OCI-LY7 (cell line): ENCODE data around the gene MLLT10. TPM values are rescaled to one million over a fixed set of nuclear protein-coding genes. Genes with fewer than 3 reads are reported as not detected.

Experiments
- BruUV-seq: library from RNA; stranded (reverse); fragments of 400-500 nt; replicated peaks from 2 replicates; lab custom pipeline; 2021; lab: Mats Ljungman, UMichigan
- CTCF ChIA-PET: fragments of 300-600 bp; sonication (Branson Sonifier 250); formaldehyde crosslinking; loops from one replicate; lab custom pipeline; 2022; ENCODE audit warnings: antibody characterized with exemption; ENCODE audit not compliant: unreplicated experiment; lab: Charles Lee
- POLR2A ChIA-PET: fragments of 300-600 bp; sonication (Branson Sonifier 250); formaldehyde crosslinking; loops from one replicate; lab custom pipeline; 2022; ENCODE audit warnings: antibody characterized with exemption; lab: Charles Lee
- DNase-seq: peaks from one replicate; pipeline ENCODE4 v3.0.0-alpha.2; 2015; ENCODE audit warnings: low spot score
- H2AFZ ChIP-seq: fragments of 200-600 bp; sonication (generic), shearing (Covaris generic); 2 replicates; pipeline ENCODE4 v1.6.1; 2014; ENCODE audit warnings: mild to moderate bottlenecking, antibody characterized with exemption, low read length, moderate library complexity
- H3K27ac ChIP-seq: fragments of 200-600 bp; sonication (generic); 2 replicates; pipeline ENCODE4 v1.5.1; 2014; ENCODE audit warnings: mixed run types, low read depth, mild to moderate bottlenecking, moderate library complexity, low read length, inconsistent platforms; ENCODE audit not compliant: poor library complexity, severe bottlenecking
- H3K36me3 ChIP-seq: fragments of 200-600 bp; sonication (generic); 2 replicates; pipeline ENCODE4 v1.6.1; 2014; ENCODE audit warnings: mild to moderate bottlenecking, antibody characterized with exemption, low read length, moderate library complexity, mixed read lengths; ENCODE audit not compliant: insufficient read depth
- H3K4me1 ChIP-seq: fragments of 200-600 bp; sonication (generic); 2 replicates; pipeline ENCODE4 v1.5.1; 2014; ENCODE audit warnings: mild to moderate bottlenecking, low read length; ENCODE audit not compliant: insufficient read depth, poor library complexity, severe bottlenecking
- H3K4me2 ChIP-seq: fragments of 200-600 bp; sonication (generic); 2 replicates; pipeline ENCODE4 v1.6.1; 2014; ENCODE audit warnings: mild to moderate bottlenecking, low read length
- H3K4me3 ChIP-seq: fragments of 200-600 bp; sonication (generic); 2 replicates; pipeline ENCODE4 v1.5.1; 2014; ENCODE audit warnings: mild to moderate bottlenecking, low read depth, low read length; ENCODE audit not compliant: poor library complexity, severe bottlenecking
- H3K79me2 ChIP-seq: fragments of 200-600 bp; sonication (generic); 2 replicates; pipeline ENCODE4 v1.6.1; 2016; ENCODE audit warnings: low read depth, mild to moderate bottlenecking, low read length, moderate library complexity, mixed read lengths; ENCODE audit not compliant: insufficient read depth
- H3K9me2 ChIP-seq: fragments of 200-600 bp; sonication (generic); 2 replicates; pipeline ENCODE4 v1.6.1; 2016; ENCODE audit warnings: mild to moderate bottlenecking, low read length, mixed read lengths; ENCODE audit not compliant: insufficient read depth
- H3K9me3 ChIP-seq: fragments of 200-600 bp; sonication (generic); 2 replicates; pipeline ENCODE4 v1.6.1; 2014; ENCODE audit warnings: mild to moderate bottlenecking, mixed run types, low read length, mixed read lengths
- H4K20me1 ChIP-seq: fragments of 200-600 bp; sonication (generic); 2 replicates; pipeline ENCODE4 v1.6.1; 2014; ENCODE audit warnings: mild to moderate bottlenecking, antibody characterized with exemption, low read length, moderate library complexity, mixed read lengths; ENCODE audit not compliant: insufficient read depth
- CTCF ChIP-seq: fragments of 200-600 bp; sonication (generic); conservative IDR thresholded peaks from 2 replicates; pipeline ENCODE4 v1.5.1; 2014; ENCODE audit warnings: mild to moderate bottlenecking, antibody characterized with exemption, low read length, moderate library complexity, mixed read lengths
- EZH2phosphoT487 ChIP-seq: fragments of 200-600 bp; sonication (generic); IDR thresholded peaks from 2 replicates; pipeline ENCODE4 v1.6.1; 2018; ENCODE audit warnings: low read depth, borderline replicate concordance, mild to moderate bottlenecking, mixed run types, antibody characterized with exemption, low read length, moderate library complexity, mixed read lengths
- intact Hi-C: fragments of 100-400 bp; cut with micrococcal nuclease; formaldehyde crosslinking; loops from one replicate; pipeline ENCODE4 v1.10.0; 2022; ENCODE audit not compliant: unreplicated experiment
- total RNA-seq, 2 experiments: library from RNA; depleted of rRNA in 1 of 2; stranded (reverse); fragments of >200 nt in 1 of 2; shearing (Covaris generic) in 1 of 2; gene quantifications; 2 replicates each; pipeline ENCODE4 v1.2.3, GENCODE V29; 2014 to 2022

Gene MLLT10
- total RNA-seq, 2 experiments from 2014 or later = 68.4 to 74.0 TPM

DNA sequence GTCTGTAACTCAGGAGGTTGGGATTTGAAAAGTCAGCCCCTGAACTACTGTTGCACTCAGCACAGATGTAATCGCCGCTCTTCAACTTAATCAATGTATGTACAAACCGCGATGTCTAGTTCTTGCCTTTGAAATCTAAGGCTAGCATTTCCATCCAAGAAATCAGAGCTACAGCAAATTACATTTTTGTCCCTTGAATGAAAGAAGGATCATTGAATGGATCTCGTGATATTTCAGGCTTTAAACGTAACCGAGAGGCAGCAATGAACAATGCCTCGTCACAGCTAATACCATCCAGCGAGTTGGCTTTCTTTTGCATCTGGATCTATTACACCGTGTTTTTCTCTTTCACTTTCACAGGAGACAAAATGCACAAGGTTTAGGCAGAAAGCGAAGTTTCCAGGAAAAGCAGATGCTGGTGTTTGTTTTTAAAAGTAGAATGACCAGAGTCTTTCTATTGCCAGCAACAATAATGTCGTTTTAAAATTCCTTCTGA is 14.0 kb upstream of the MLLT10 start:
- no peak for DNase-seq
- CTCF ChIA-PET = no interaction called here
- peak overlapping the region; percentile 47 for H3K4me3 ChIP-seq

DNA sequence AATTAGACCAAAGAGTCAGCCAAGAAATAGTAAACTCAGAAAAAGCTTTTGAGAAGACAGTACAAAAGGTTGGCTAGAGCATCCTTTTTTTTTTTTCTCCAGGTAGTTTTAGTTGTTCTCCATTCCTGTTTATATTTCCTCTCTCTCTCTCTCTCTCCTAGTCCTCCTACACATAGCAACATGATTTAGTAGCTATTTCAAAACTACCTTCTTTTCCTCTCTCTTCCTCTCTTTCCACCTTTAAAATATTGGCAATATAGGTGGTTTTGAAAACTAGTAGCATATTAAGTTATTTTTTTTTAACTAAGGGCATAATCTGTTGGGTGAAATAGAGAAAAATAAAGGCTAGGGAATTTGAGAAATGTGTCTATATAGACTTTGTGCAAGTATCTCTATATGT is 13.5 kb upstream of the MLLT10 start:
- intact Hi-C loops = no loop called here
- no peak for DNase-seq
- peaks cover 31% of the 10 kb centered on the region for H3K4me1 ChIP-seq
- H3K9me3 ChIP-seq = no peaks in the 10 kb centered on the region
- H2AFZ ChIP-seq = no peak overlapping the region
- H3K4me3 ChIP-seq = no peak overlapping the region
- TF ChIP-seq EZH2phosphoT487 (no peak), CTCF (no peak)
- no peaks in the 10 kb centered on the region for H3K36me3 ChIP-seq
- POLR2A ChIA-PET = interaction anchor here (0.6 to 2.9 kb wide), 5 partner anchors 10 to 194 kb away, joined by 3 to 11 read pairs (median 4); partner anchors contain the start of gene MLLT10
- H3K9me2 ChIP-seq = no peaks in the 10 kb centered on the region
- H3K79me2 ChIP-seq = no peaks in the 10 kb centered on the region
- H3K27ac ChIP-seq = no peak overlapping the region
- H4K20me1 ChIP-seq = no peaks in the 10 kb centered on the region
- CTCF ChIA-PET = no interaction called here
- H3K4me2 ChIP-seq = no peak overlapping the region
- no TSS peak for BruUV-seq

More for the DNA sequence above, 14.0 kb upstream of the MLLT10 start:
- POLR2A ChIA-PET = interaction anchor here (0.6 to 2.9 kb wide), 6 partner anchors 9 to 1469 kb away, joined by 3 to 11 read pairs (median 4); partner anchors contain the start of gene MLLT10
- Histone ChIP-seq H4K20me1 (no peaks in the 10 kb centered on the region), H3K9me3 (no peaks in the 10 kb centered on the region), H3K79me2 (no peaks in the 10 kb centered on the region), H3K36me3 (no peaks in the 10 kb centered on the region), H3K27ac (no peak overlapping the region), H2AFZ (no peak overlapping the region), H3K4me1 (peaks cover 27% of the 10 kb centered on the region), H3K4me2 (peak overlapping the region; percentile 88), H3K9me2 (no peaks in the 10 kb centered on the region)
- TF ChIP-seq CTCF = no peak
- TF ChIP-seq EZH2phosphoT487 = no peak
- BruUV-seq = no TSS peak
- intact Hi-C loops = loop anchor here (5.0 kb wide), 1 partner anchor 707 kb away; no protein-coding TSS in a partner anchor

- Histone ChIP-seq H3K4me3 (no peak overlapping the region), H3K27ac (no peak overlapping the region), H3K79me2 (no peaks in the 10 kb centered on the region), H3K4me1 (peaks cover 36% of the 10 kb centered on the region), H4K20me1 (no peaks in the 10 kb centered on the region), H3K9me3 (no peaks in the 10 kb centered on the region), H2AFZ (no peak overlapping the region), H3K9me2 (no peaks in the 10 kb centered on the region), H3K4me2 (no peak overlapping the region), H3K36me3 (no peaks in the 10 kb centered on the region)
- no peak for DNase-seq
- ChIA-PET POLR2A (interaction anchor here (0.6 to 2.9 kb wide), 2 partner anchors 12 to 130 kb away, joined by 3 to 11 read pairs; partner anchors contain the start of gene MLLT10), CTCF (no interaction called here)
- BruUV-seq = no TSS peak
- intact Hi-C loops = no loop called here
- no peak for TF ChIP-seq CTCF
- TF ChIP-seq EZH2phosphoT487 = no peak
Measured at GRCh38 chr10:21520949-21521348, 13.1 kb upstream of the MLLT10 start.
